Measurements from ENCODE around the gene FAM151B.

- TF ChIP-seq CTCF (IDR thresholded peaks at IDR 0.05; ENCODE audit: insufficient read depth, low read length, poor library complexity, severe bottlenecking) (no peak), EZH2phosphoT487 (conservative IDR thresholded peaks at IDR 0.05; ENCODE audit: low read length) (no peak)
Measured at GRCh38 chr5:80540691-80541090, 52.8 kb downstream of the FAM151B start.

Measured in SU-DHL-6 (cell line).